Measurements from ENCODE around the gene OR51T1. TPM values are rescaled to one million over a fixed set of nuclear protein-coding genes. Genes with fewer than 3 reads are reported as not detected.

The OR51T1 gene
- total and polyA plus RNA-seq, 2 donors (not counting 3 experiments of a cell fraction or from before 2014, with no cell fraction given) = not detected

DNA sequence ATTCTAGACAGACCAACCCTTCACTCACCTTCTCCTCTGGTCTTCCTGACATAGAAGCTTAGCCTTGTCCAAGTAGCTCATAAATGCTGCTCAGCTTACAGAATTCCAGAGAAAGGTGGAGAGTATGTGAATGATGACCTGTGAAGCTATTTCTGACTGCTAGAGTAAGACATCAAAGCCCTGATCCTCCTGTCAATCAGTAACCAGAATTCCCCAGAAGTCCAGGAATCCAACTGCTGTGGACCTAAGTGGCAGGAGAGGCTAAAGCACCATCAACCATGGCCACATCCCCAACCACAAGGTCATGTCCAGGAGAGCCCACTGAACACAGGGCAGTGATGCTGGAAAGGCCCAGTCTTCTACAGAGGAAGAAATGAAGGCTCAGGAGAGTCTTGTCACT lies 34.9 kb downstream of the OR51T1 start:
- Histone ChIP-seq H3K9ac (replicated peaks; ENCODE audit: extremely low read depth, insufficient read depth, low read length) (no peak overlapping the region), H3K79me2 (ENCODE audit: control insufficient read depth, insufficient read depth, low read length) (no peaks in the 10 kb centered on the region), H2AFZ (ENCODE audit: low read depth, low read length) (no peak overlapping the region), H3K4me2 (ENCODE audit: insufficient read depth, low read length) (no peak overlapping the region), H3K9me1 (replicated peaks; ENCODE audit: control insufficient read depth, extremely low read depth, insufficient read depth, low read length) (no peaks in the 10 kb centered on the region), H3K27me3 (ENCODE audit: control insufficient read depth in 2 of 2, insufficient read depth in 2 of 2, low read length in 2 of 2) (no peaks in the 10 kb centered on the region), H3K4me1 (ENCODE audit: control insufficient read depth, extremely low read depth, insufficient read depth, low read length) (no peaks in the 10 kb centered on the region), H3K36me3 (ENCODE audit: control insufficient read depth in 2 of 2, extremely low read depth in 1 of 2, insufficient read depth in 2 of 2, low read length in 2 of 2) (no peaks in the 10 kb centered on the region), H3K4me3 (replicated peaks in 1 of 3; ENCODE audit: insufficient read depth in 1 of 3, low read depth in 1 of 3, low read length in 3 of 3) (no peak overlapping the region), H3K27ac (ENCODE audit: insufficient read depth, low read depth, low read length) (no peak overlapping the region), H3K9me3 (replicated peaks; ENCODE audit: control insufficient read depth, insufficient read depth, low read length) (no peaks in the 10 kb centered on the region), H4K20me1 (replicated peaks; ENCODE audit: control insufficient read depth, extremely low read depth, insufficient read depth, low read length) (no peaks in the 10 kb centered on the region)
- ChIA-PET CTCF (no interaction called here), POLR2A (no interaction called here)
- intact Hi-C loops (cut with micrococcal nuclease) (no loop called here), dilution Hi-C loops (cut with MboI; ENCODE audit: extremely low pct_ligation_motif_present, low sequenced_read_pairs) (no loop called here)
- DNase-seq (ENCODE audit: low read depth, low spot score) (no peak), FAIRE-seq (no peak)
- TF ChIP-seq MYC (IDR thresholded peaks at IDR 0.05; ENCODE audit: low read depth, low read length) (no peak), POLR2AphosphoS5 (IDR thresholded peaks at IDR 0.05; ENCODE audit: insufficient read depth, low read depth, low read length) (no peak), JUN (IDR thresholded peaks at IDR 0.05; ENCODE audit: borderline replicate concordance, insufficient read depth, insufficient read length, low read depth) (no peak), GATA2 (IDR thresholded peaks at IDR 0.05; ENCODE audit: insufficient read depth, insufficient read length, low read depth, low read length) (no peak), POLR2A (IDR thresholded peaks at IDR 0.05; ENCODE audit: low read depth, low read length) (no peak), EZH2 (IDR thresholded peaks at IDR 0.05; ENCODE audit: borderline replicate concordance, low read depth, low read length, severe bottlenecking) (no peak)
- TF ChIP-seq, protein P1, sequence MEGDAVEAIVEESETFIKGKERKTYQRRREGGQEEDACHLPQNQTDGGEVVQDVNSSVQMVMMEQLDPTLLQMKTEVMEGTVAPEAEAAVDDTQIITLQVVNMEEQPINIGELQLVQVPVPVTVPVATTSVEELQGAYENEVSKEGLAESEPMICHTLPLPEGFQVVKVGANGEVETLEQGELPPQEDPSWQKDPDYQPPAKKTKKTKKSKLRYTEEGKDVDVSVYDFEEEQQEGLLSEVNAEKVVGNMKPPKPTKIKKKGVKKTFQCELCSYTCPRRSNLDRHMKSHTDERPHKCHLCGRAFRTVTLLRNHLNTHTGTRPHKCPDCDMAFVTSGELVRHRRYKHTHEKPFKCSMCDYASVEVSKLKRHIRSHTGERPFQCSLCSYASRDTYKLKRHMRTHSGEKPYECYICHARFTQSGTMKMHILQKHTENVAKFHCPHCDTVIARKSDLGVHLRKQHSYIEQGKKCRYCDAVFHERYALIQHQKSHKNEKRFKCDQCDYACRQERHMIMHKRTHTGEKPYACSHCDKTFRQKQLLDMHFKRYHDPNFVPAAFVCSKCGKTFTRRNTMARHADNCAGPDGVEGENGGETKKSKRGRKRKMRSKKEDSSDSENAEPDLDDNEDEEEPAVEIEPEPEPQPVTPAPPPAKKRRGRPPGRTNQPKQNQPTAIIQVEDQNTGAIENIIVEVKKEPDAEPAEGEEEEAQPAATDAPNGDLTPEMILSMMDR (IDR thresholded peaks at IDR 0.05; ENCODE audit: extremely low read depth in 1 of 2, insufficient read depth in 1 of 2, low read depth in 1 of 2, low read length in 2 of 2) = no peak
- TF ChIP-seq, protein P2, sequence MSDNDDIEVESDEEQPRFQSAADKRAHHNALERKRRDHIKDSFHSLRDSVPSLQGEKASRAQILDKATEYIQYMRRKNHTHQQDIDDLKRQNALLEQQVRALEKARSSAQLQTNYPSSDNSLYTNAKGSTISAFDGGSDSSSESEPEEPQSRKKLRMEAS (IDR thresholded peaks at IDR 0.05; ENCODE audit: insufficient read depth, insufficient read length) = no peak
- BruUV-seq (replicated peaks) = no TSS peak

Data from endothelial cell of umbilical vein (primary cell).